Measurements from ENCODE around the gene DVL1. TPM values are rescaled to one million over a fixed set of nuclear protein-coding genes. Genes with fewer than 3 reads are reported as not detected.

Gene DVL1
- total RNA-seq, 6 donors from 2014 or later = 71.8 to 205 (median 90.6) TPM

- DNase-seq (peak in 1 of 2 donors; percentile 62), ATAC-seq (ENCODE audit: low FRiP score in 2 of 2) (no peak)
- no peaks in the 10 kb centered on the region for H3K9me3 ChIP-seq
- H3K4me1 ChIP-seq = peaks cover 40 to 58% (median 49%) of the 10 kb centered on the region in 4 donors
- 41 to 51% methylated on average over 27 of the region's 27 CpGs for WGBS, 2 donors
- peaks cover 8 to 17% (median 16%) of the 10 kb centered on the region in 4 donors for H3K36me3 ChIP-seq
- peak overlapping the region in 3 of 4 donors; percentile 90 to 95 (median 94) for H3K27ac ChIP-seq
- H3K4me3 ChIP-seq = peak overlapping the region; percentile 70 to 94 (median 80)
- no peaks in the 10 kb centered on the region for H3K27me3 ChIP-seq
- TF ChIP-seq CTCF (IDR thresholded peaks at IDR 0.05) = no peak
- no peak for TF ChIP-seq EP300 (IDR thresholded peaks at IDR 0.05)
- no peak for TF ChIP-seq POLR2A (IDR thresholded peaks at IDR 0.05)
- no peak for TF ChIP-seq POLR2AphosphoS5 (IDR thresholded peaks at IDR 0.05)
These were observed 42.5 kb downstream of the DVL1 start for GRCh38 chr1:1306661-1307260.

GRCh38 chr1:1306070-1306660 lies 43.1 kb downstream of the DVL1 start:
- H3K4me3 ChIP-seq = peak overlapping the region in 3 of 4 donors; percentile 70 to 94 (median 77)
- DNase-seq (peak in 1 of 2 donors; percentile 48), ATAC-seq (ENCODE audit: low FRiP score in 2 of 2) (no peak)
- TF ChIP-seq POLR2A (IDR thresholded peaks at IDR 0.05) (no peak), CTCF (IDR thresholded peaks at IDR 0.05) (no peak), EP300 (IDR thresholded peaks at IDR 0.05) (no peak), POLR2AphosphoS5 (IDR thresholded peaks at IDR 0.05) (no peak)
- H3K9me3 ChIP-seq = no peaks in the 10 kb centered on the region
- peaks cover 3 to 11% (median 10%) of the 10 kb centered on the region in 4 donors for H3K36me3 ChIP-seq
- peaks cover 40 to 58% (median 49%) of the 10 kb centered on the region in 4 donors for H3K4me1 ChIP-seq
- peak overlapping the region in 3 of 4 donors; percentile 67 to 80 (median 79) for H3K27ac ChIP-seq
- H3K27me3 ChIP-seq = no peaks in the 10 kb centered on the region
- 42 to 47% methylated on average over 7 to 11 of the region's 11 CpGs for WGBS, 2 donors

- peak; percentile 67 to 85 for DNase-seq
- peak overlapping the region; percentile 39 to 80 (median 73) for H3K27ac ChIP-seq
- H3K9me3 ChIP-seq = no peaks in the 10 kb centered on the region
- peak overlapping the region; percentile 18 to 94 (median 74) for H3K4me3 ChIP-seq
- peak; percentile 15 to 54 for ATAC-seq (ENCODE audit: low FRiP score in 2 of 2)
- TF ChIP-seq POLR2A (IDR thresholded peaks at IDR 0.05) (no peak), CTCF (IDR thresholded peaks at IDR 0.05) (peak in 1 of 6 experiments; percentile 22), POLR2AphosphoS5 (IDR thresholded peaks at IDR 0.05) (peak in 1 of 2 donors; percentile 31)
- H3K36me3 ChIP-seq = peaks cover 0 to 5% (median 4%) of the 10 kb centered on the region in 4 donors
- peaks cover 40 to 58% (median 49%) of the 10 kb centered on the region in 4 donors for H3K4me1 ChIP-seq
- WGBS, 2 donors = 30 to 38% methylated on average over 4 to 19 of the region's 25 CpGs
- H3K27me3 ChIP-seq = no peaks in the 10 kb centered on the region
These were observed 43.7 kb downstream of the DVL1 start for GRCh38 chr1:1305300-1306069.

- 43 to 57% methylated on average over 17 to 23 of the region's 29 CpGs for WGBS, 2 donors
- Histone ChIP-seq H3K27me3 (no peaks in the 10 kb centered on the region), H3K27ac (peak overlapping the region; percentile 39 to 80 (median 73)), H3K4me1 (peaks cover 38 to 50% (median 45%) of the 10 kb centered on the region in 4 donors), H3K36me3 (no peaks in the 10 kb centered on the region), H3K9me3 (no peaks in the 10 kb centered on the region), H3K4me3 (peak overlapping the region; percentile 18 to 94 (median 74))
- DNase-seq (peak; percentile 41 to 81), ATAC-seq (ENCODE audit: low FRiP score in 2 of 2) (no peak)
- TF ChIP-seq CTCF (IDR thresholded peaks at IDR 0.05) (no peak), POLR2AphosphoS5 (IDR thresholded peaks at IDR 0.05) (peak in 1 of 2 donors; percentile 14), EP300 (IDR thresholded peaks at IDR 0.05) (no peak), POLR2A (IDR thresholded peaks at IDR 0.05) (no peak)
These were observed 44.6 kb downstream of the DVL1 start for GRCh38 chr1:1304331-1305299.

Measured in upper lobe of left lung (tissue), 6 donors.